Mesothelial cell of epicardium (in vitro differentiated cells): Measurements from ENCODE around the gene OPA1. TPM values are rescaled to one million over a fixed set of nuclear protein-coding genes. Genes with fewer than 3 reads are reported as not detected.
A peak's percentile ranks its signal among the peaks of the same experiment; 100 is the strongest.

Experiments used
- DNase-seq, 2 experiments: peaks; one replicate each; pipeline ENCODE4 v3.0.0; 2021; ENCODE audit warnings: low spot score in 2 of 2; ENCODE audit not compliant: unreplicated experiment in 2 of 2
- H3K27ac Mint-ChIP-seq: 2 replicates; pipeline ENCODE4 v1.8.0; 2021; ENCODE audit warnings: mixed read lengths
- H3K27me3 Mint-ChIP-seq: 2 replicates; pipeline ENCODE4 v1.8.0; 2021; ENCODE audit warnings: low read depth, mixed read lengths
- H3K36me3 Mint-ChIP-seq: 2 replicates; pipeline ENCODE4 v1.8.0; 2021; ENCODE audit warnings: mixed read lengths
- H3K4me1 Mint-ChIP-seq: 2 replicates; pipeline ENCODE4 v1.8.0; 2021; ENCODE audit warnings: mixed read lengths
- H3K4me3 Mint-ChIP-seq: 2 replicates; pipeline ENCODE4 v1.8.0; 2021; ENCODE audit warnings: mild to moderate bottlenecking, moderate library complexity, mixed read lengths
- H3K9me3 Mint-ChIP-seq: 2 replicates; pipeline ENCODE4 v1.8.0; 2021; ENCODE audit warnings: mixed read lengths
- total RNA-seq: library from RNA; stranded (reverse); gene quantifications from 3 replicates; pipeline ENCODE4 v1.2.1, GENCODE V29; 2021
- TF ChIP-seq, protein P1 (sequence below): fragments of 200-600 bp; sonication (generic); IDR thresholded peaks from one replicate; pipeline ENCODE4 v1.5.0; 2021; ENCODE audit warnings: antibody characterized with exemption; ENCODE audit not compliant: unreplicated experiment

OPA1 gene, protein sequence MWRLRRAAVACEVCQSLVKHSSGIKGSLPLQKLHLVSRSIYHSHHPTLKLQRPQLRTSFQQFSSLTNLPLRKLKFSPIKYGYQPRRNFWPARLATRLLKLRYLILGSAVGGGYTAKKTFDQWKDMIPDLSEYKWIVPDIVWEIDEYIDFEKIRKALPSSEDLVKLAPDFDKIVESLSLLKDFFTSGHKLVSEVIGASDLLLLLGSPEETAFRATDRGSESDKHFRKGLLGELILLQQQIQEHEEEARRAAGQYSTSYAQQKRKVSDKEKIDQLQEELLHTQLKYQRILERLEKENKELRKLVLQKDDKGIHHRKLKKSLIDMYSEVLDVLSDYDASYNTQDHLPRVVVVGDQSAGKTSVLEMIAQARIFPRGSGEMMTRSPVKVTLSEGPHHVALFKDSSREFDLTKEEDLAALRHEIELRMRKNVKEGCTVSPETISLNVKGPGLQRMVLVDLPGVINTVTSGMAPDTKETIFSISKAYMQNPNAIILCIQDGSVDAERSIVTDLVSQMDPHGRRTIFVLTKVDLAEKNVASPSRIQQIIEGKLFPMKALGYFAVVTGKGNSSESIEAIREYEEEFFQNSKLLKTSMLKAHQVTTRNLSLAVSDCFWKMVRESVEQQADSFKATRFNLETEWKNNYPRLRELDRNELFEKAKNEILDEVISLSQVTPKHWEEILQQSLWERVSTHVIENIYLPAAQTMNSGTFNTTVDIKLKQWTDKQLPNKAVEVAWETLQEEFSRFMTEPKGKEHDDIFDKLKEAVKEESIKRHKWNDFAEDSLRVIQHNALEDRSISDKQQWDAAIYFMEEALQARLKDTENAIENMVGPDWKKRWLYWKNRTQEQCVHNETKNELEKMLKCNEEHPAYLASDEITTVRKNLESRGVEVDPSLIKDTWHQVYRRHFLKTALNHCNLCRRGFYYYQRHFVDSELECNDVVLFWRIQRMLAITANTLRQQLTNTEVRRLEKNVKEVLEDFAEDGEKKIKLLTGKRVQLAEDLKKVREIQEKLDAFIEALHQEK
- total RNA-seq, result 53.4 to 60.1 TPM (median 58.7 TPM) in 3 replicates

- Mint-ChIP-seq H3K9me3 (no peaks in the 10 kb centered on the region), H3K4me3 (peak within 1 kb of the TSS; percentile 85), H3K4me1 (peaks cover 33% of the 10 kb centered on the region), H3K36me3 (peaks cover 8% of the 10 kb centered on the region), H3K27ac (peak within 1 kb of the TSS; percentile 92), H3K27me3 (peaks cover 5% of the 10 kb centered on the region)
- TF ChIP-seq, protein P1, sequence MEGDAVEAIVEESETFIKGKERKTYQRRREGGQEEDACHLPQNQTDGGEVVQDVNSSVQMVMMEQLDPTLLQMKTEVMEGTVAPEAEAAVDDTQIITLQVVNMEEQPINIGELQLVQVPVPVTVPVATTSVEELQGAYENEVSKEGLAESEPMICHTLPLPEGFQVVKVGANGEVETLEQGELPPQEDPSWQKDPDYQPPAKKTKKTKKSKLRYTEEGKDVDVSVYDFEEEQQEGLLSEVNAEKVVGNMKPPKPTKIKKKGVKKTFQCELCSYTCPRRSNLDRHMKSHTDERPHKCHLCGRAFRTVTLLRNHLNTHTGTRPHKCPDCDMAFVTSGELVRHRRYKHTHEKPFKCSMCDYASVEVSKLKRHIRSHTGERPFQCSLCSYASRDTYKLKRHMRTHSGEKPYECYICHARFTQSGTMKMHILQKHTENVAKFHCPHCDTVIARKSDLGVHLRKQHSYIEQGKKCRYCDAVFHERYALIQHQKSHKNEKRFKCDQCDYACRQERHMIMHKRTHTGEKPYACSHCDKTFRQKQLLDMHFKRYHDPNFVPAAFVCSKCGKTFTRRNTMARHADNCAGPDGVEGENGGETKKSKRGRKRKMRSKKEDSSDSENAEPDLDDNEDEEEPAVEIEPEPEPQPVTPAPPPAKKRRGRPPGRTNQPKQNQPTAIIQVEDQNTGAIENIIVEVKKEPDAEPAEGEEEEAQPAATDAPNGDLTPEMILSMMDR, result no peak
- peak; percentile 92 to 95 for DNase-seq
These were observed at the start of gene OPA1 for GRCh38 chr3:193592841-193593667. OPA1 (plus strand) TSS chr3:193593208; CDS start chr3:193593378, 170 bp downstream.

GRCh38 chr3:193544289-193544688 lies 48.7 kb upstream of the OPA1 start:
- no peaks in the 10 kb centered on the region for H3K36me3 Mint-ChIP-seq
- TF ChIP-seq, protein P1, result no peak
- no peak overlapping the region for H3K27ac Mint-ChIP-seq
- no peak overlapping the region for H3K4me3 Mint-ChIP-seq
- H3K9me3 Mint-ChIP-seq, result peaks cover 16% of the 10 kb centered on the region
- no peak for DNase-seq
- H3K4me1 Mint-ChIP-seq, result no peaks in the 10 kb centered on the region
- H3K27me3 Mint-ChIP-seq, result peaks cover 2% of the 10 kb centered on the region

DNA sequence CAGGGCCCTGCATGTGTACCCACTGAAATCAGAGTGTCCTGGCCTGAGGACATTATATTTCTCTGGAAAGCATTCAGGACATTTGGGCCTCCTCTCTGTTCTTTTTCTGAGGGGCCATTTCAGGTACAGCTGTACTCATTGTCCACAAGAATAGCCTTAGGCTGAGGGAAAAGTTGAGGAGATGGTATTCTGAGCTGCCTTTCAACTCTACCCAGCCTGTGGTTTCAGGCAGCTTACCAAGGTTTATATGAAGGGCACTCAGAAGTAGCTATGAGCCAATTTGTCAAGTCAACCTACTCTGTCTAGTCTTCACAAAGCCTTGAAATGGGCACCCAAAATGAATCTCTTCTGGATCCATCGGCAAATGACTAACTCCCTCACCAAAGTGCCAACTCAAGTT lies 47.7 kb upstream of the OPA1 start:
- TF ChIP-seq, protein P1, result no peak
- DNase-seq, result no peak
- Mint-ChIP-seq H3K4me1 (no peaks in the 10 kb centered on the region), H3K9me3 (peaks cover 16% of the 10 kb centered on the region), H3K4me3 (no peak overlapping the region), H3K27ac (no peak overlapping the region), H3K36me3 (no peaks in the 10 kb centered on the region), H3K27me3 (peaks cover 2% of the 10 kb centered on the region)

DNA sequence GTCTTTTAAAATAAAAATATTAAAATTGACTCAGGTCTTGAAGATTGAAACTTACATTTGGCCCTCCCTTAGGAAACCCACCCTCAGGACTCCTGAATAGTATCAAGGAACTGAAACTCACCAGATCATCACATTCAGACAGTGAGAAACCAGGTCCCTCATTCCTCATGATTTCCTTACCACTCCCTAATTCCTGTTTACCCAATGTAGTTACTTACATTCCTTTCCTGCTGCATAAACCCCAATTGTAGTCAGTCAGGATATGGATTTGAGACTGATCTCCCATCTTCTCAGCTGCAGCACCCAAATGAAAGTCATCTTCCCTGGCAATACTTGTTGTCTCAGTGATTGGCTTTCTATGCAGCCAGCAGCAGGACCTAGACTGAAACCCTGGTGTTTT lies 46.9 kb upstream of the OPA1 start:
- Mint-ChIP-seq H3K4me3 (no peak overlapping the region), H3K36me3 (no peaks in the 10 kb centered on the region), H3K4me1 (no peaks in the 10 kb centered on the region), H3K27ac (no peak overlapping the region), H3K9me3 (peaks cover 16% of the 10 kb centered on the region), H3K27me3 (peaks cover 2% of the 10 kb centered on the region)
- no peak for DNase-seq
- TF ChIP-seq, protein P1, result no peak

- peaks cover 2% of the 10 kb centered on the region for H3K27me3 Mint-ChIP-seq
- H3K4me1 Mint-ChIP-seq, result peaks cover 12% of the 10 kb centered on the region
- no peak overlapping the region for H3K4me3 Mint-ChIP-seq
- no peak overlapping the region for H3K27ac Mint-ChIP-seq
- no peaks in the 10 kb centered on the region for H3K36me3 Mint-ChIP-seq
- TF ChIP-seq, protein P1, result no peak
- DNase-seq, result no peak
- H3K9me3 Mint-ChIP-seq, result peaks cover 16% of the 10 kb centered on the region
These were observed 44.6 kb upstream of the OPA1 start for GRCh38 chr3:193548406-193548805.
